Bronchus fibroblast of lung (primary cell): Measurements from ENCODE around the gene PRPH. TPM values are rescaled to one million over a fixed set of nuclear protein-coding genes. Genes with fewer than 3 reads are reported as not detected.

ENCODE experiments used
- total RNA-seq: library from RNA; depleted of rRNA; stranded (reverse); fragments of >200 nt; gene quantifications from 2 replicates; pipeline ENCODE4 v1.2.3, GENCODE V29; 2015

PRPH gene
- 0.74 and 1.5 TPM in 2 replicates for total RNA-seq

DNA sequence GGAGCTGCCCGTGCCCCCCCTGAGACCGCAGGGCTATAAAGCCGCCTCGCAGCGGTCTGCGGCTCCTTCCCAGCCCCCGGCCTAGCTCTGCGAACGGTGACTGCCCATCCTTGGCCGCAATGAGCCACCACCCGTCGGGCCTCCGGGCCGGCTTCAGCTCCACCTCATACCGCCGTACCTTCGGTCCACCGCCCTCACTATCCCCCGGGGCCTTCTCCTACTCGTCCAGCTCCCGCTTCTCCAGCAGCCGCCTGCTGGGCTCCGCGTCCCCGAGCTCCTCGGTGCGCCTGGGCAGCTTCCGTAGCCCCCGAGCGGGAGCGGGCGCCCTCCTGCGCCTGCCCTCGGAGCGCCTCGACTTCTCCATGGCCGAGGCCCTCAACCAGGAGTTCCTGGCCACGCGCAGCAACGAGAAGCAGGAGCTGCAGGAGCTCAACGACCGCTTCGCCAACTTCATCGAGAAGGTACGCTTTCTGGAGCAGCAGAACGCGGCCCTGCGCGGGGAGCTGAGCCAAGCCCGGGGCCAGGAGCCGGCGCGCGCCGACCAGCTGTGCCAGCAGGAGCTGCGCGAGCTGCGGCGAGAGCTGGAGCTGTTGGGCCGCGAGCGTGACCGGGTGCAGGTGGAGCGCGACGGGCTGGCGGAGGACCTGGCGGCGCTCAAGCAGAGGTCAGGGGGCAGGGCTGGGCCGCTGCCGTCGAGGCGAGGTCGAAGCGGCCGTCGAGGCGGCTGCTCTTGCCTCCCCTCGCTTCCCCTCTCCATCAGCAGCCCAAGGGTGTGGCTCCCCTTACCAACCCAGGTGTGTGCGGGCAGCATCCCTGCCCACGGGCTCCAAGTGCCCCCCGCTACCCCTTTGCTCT lies at the start of gene PRPH:
PRPH (plus strand) TSS at position 66 of the 855 bp plus-strand sequence; CDS start at position 120, 54 bp downstream.

DNA sequence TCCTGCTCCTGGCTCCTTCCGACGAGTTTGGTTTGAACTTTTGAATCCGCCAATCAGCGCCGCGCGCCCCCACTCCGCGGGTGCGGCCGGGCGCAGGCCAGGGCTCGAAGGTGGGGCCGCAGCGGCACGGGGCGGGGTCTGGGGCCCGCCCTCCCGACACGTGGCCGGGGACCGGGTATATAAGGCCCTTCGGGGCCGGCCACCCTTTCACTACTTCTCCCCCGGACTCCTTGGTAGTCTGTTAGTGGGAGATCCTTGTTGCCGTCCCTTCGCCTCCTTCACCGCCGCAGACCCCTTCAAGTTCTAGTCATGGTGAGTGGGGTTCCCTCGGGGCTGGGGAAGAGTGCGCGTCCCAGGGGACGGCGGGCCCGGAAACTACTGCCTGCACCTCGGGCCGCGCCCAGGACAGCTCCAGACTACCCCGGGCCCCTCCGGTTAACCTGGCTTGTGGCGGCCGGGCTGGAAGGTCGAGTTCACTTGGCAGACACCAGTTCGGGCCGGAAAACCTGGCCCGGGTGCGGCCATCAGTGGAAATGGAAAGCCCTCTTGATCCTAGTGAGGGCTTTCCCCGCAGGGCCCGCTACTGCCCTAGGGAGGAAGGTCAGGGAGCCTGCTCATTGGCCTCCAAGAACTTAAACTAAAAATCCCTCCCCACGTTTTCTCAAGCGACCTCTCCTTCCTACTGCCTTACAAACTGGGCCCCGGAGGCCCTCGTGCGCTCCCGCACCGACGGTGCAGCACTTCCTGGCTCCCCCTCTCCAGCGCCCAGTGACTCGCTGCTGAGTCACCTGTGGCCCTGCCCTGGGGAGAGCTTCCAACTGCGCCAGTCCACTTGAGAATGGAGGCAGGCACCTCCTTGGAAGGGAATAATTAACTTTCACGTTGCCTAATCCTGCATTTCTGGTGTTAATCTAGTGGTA lies 29.8 kb upstream of the PRPH start, which contains the start of gene TUBA1C:
TUBA1C (plus strand) TSS at position 210 of the 920 bp plus-strand sequence; CDS start at position 310, 100 bp downstream.

DNA sequence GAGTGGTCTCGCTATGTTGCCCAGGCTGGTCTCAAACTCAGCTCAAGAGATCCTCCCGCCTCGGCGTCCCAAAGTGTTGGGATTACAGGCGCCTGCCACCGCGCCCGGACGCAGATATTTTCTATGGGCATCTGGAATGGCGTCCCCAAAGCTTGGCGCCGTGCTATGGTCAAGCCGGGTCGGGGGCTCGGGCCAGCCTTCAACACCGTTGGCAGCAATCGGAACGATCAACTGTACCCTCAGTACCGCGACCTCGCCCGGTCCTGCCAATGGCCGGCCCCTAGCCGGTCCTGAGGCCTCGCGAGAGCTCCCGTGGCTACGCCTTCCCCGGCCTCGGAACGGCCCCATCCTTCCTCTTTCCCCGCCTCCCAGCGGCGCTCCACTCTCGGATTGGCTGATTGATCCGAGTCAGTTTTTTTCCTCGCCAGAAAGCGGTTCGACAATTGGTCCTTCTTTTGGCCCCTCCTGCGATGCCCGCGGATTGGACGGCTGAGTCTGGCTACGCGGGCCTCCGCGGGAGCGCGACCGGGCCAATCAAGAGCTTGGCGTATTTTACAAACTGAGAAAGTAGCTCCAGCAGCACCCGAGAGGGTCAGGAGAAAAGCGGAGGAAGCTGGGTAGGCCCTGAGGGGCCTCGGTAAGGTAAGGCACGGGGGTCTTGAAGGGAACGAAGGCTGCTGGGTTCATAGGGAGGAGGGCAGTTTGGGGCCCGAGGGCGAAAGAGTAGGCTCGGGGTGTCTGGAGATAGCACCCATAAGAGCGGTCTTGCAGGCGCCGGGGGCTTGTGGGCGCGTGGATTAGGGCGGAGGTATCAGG lies 28.0 kb downstream of the PRPH start, which contains the start of gene TROAP:
TROAP (plus strand) TSS at position 548 of the 816 bp plus-strand sequence. CDS start 354 bp downstream, outside the sequence.

DNA sequence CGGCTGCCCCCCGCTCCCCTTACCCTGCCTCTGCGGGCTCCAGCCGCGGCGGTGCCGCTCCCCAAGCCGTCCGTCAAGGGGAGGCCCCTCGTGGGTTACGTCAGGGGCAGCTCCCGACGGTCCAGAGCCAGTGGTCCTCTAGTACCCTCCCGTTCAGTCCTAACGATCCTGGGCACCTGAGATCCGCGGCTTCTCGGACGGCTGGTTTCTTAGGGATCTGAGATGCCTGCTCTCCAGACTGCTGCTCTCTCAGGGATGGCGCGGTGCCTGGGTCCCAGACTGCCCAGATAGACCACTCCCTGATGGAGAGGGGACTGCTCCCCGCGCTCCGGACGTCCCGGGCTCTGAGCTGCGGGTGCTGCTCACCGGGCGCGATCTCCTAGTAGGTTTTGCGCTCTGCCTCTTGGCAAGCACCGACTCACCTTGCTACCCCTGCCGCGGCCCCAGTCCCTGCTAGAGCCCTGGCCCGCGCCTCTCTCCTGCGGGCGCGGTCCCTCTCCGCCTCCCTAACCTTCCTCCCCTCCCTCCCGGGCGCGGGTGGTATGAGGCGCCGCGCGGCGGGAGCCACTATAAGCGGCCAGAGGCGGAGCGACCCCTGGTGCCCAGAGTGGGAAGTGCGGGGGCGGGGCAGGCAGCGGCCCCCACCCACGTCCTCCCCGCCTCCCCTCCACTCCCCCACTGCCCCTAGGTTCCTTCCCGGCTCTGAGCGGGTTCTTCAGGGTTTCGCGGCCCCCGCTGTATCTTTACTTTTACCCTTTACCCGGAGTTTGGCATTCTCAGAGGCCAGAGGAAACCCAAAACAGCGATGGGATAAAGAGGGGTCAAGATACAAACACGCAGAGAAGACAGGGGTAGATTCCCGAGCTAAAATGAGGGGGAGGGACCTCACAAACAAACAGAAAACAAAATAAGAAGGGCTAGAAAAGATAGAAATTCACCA lies 42.0 kb downstream of the PRPH start, which contains the start of gene C1QL4:
C1QL4 (minus strand) TSS at position 544 of the 940 bp plus-strand sequence. CDS start 711 bp downstream, outside the sequence.

DNA sequence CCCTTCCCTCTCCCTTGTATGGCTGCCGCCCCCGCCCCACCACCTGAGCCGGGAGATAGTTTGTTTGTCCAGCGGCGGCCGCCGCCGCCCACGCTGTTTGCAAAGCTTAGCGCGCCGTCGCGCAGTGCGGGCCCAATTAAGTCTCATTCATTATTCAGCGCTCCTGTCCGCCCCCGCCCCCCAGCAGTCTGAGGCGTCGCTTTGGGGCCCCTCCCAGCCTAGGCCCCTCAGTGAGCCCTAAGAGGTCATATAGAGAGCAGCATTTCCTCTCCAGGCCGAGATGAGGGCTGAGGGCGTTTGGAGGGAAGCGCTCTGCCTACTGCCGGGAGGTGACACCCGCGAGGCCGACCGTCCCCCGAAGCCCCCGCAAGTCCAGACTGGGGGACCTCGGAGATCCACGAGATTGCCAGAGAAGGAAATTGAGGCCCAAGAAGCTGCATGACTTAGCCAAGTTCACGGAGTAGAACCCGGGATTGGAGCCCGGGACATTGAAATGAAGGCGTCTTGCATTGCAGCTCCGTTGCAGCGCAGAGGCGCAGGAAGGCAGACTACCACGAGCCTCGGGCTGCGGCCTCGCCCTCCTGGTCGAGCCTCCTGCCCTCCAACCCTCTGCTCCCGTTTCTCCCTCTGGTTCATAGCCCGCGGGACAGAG lies 51.8 kb downstream of the PRPH start, which contains the start of gene DNAJC22:
DNAJC22 (plus strand) TSS at position 230 of the 652 bp plus-strand sequence. CDS start 1,985 bp downstream, outside the sequence.

Other genes with a start within 250 kb of the PRPH start
- 11.3 and 14.6 TPM in 2 replicates for gene KMT2D, start 234.4 kb upstream of the PRPH start, total RNA-seq
- 1.0 and 1.5 TPM in 2 replicates for gene RHEBL1, start 225.2 kb upstream of the PRPH start, total RNA-seq
- gene DHH, start 200.3 kb upstream of the PRPH start, total RNA-seq = not detected in 2 replicates
- 31.5 and 32.1 TPM in 2 replicates for gene LMBR1L, start 184.3 kb upstream of the PRPH start, total RNA-seq
- 5,023 and 5,211 TPM in 2 replicates for gene TUBA1B, start 163.8 kb upstream of the PRPH start, total RNA-seq
- 2,369 and 2,410 TPM in 2 replicates for gene TUBA1A, start 106.1 kb upstream of the PRPH start, total RNA-seq
- 1,377 and 1,458 TPM in 2 replicates for gene TUBA1C, start 30.1 kb upstream of the PRPH start, total RNA-seq
- gene TROAP, start 28.1 kb downstream of the PRPH start, total RNA-seq = 35.8 and 40.1 TPM in 2 replicates
- 0.17 and 0.45 TPM in 2 replicates for gene C1QL4, start 42.0 kb downstream of the PRPH start, total RNA-seq
- 9.1 and 9.6 TPM in 2 replicates for gene DNAJC22, start 51.7 kb downstream of the PRPH start, total RNA-seq
- 24.5 and 24.7 TPM in 2 replicates for gene SPATS2, start 72.3 kb downstream of the PRPH start, total RNA-seq
- 0.30 and 2.2 TPM in 2 replicates for gene KCNH3, start 243.9 kb downstream of the PRPH start, total RNA-seq